ENCODE data around the gene RPS19.

RPS19 gene

GRCh38 chr19:41897181-41897580, 37.1 kb downstream of the RPS19 start:
- DNase-seq (ENCODE audit: low read depth in 2 of 3, low spot score in 2 of 3): no peak

- no peak for DNase-seq (ENCODE audit: low read depth in 2 of 3, low spot score in 2 of 3)
Observed at GRCh38 chr19:41897820-41898219, 37.8 kb downstream of the RPS19 start.

GRCh38 chr19:41898235-41898634, 38.2 kb downstream of the RPS19 start:
- no peak for DNase-seq (ENCODE audit: low read depth in 2 of 3, low spot score in 2 of 3)

GRCh38 chr19:41901707-41902360, 41.8 kb downstream of the RPS19 start:
- no peak for DNase-seq (ENCODE audit: low read depth in 2 of 3, low spot score in 2 of 3)

GRCh38 chr19:41902594-41902993, 42.5 kb downstream of the RPS19 start:
- no peak for DNase-seq (ENCODE audit: low read depth in 2 of 3, low spot score in 2 of 3)

GRCh38 chr19:41903193-41903953, 43.3 kb downstream of the RPS19 start:
- no peak for DNase-seq (ENCODE audit: low read depth in 2 of 3, low spot score in 2 of 3)

GRCh38 chr19:41904118-41904870, 44.2 kb downstream of the RPS19 start:
- DNase-seq (ENCODE audit: low read depth in 2 of 3, low spot score in 2 of 3): no peak

GRCh38 chr19:41905273-41906002, 45.4 kb downstream of the RPS19 start:
- DNase-seq (ENCODE audit: low read depth in 2 of 3, low spot score in 2 of 3): no peak

GRCh38 chr19:41906271-41906670, 46.2 kb downstream of the RPS19 start:
- no peak for DNase-seq (ENCODE audit: low read depth in 2 of 3, low spot score in 2 of 3)

- DNase-seq (ENCODE audit: low read depth in 2 of 3, low spot score in 2 of 3): no peak
Observed at GRCh38 chr19:41906916-41907680, 47.0 kb downstream of the RPS19 start.

- DNase-seq (ENCODE audit: low read depth in 2 of 3, low spot score in 2 of 3): no peak
Observed at GRCh38 chr19:41907994-41908615, 48.0 kb downstream of the RPS19 start.

GRCh38 chr19:41908724-41909464, 48.8 kb downstream of the RPS19 start:
- no peak for DNase-seq (ENCODE audit: low read depth in 2 of 3, low spot score in 2 of 3)

- DNase-seq (ENCODE audit: low read depth in 2 of 3, low spot score in 2 of 3): no peak
Observed at GRCh38 chr19:41909706-41910105, 49.7 kb downstream of the RPS19 start.

GRCh38 chr19:41910240-41910991, 50.4 kb downstream of the RPS19 start:
- DNase-seq (ENCODE audit: low read depth in 2 of 3, low spot score in 2 of 3): no peak

GRCh38 chr19:41910992-41911888, 51.2 kb downstream of the RPS19 start:
- DNase-seq (ENCODE audit: low read depth in 2 of 3, low spot score in 2 of 3): no peak

- no peak for DNase-seq (ENCODE audit: low read depth in 2 of 3, low spot score in 2 of 3)
Observed at GRCh38 chr19:41911889-41912731, 52.1 kb downstream of the RPS19 start.
